ENCODE measurements around the gene GPSM3. TPM values are rescaled to one million over a fixed set of nuclear protein-coding genes. Genes with fewer than 3 reads are reported as not detected.
A peak's percentile ranks its signal among the peaks of the same experiment; 100 is the strongest.

The GPSM3 gene
- total RNA-seq, 1 donor from 2014 or later: 20.8 TPM

DNA sequence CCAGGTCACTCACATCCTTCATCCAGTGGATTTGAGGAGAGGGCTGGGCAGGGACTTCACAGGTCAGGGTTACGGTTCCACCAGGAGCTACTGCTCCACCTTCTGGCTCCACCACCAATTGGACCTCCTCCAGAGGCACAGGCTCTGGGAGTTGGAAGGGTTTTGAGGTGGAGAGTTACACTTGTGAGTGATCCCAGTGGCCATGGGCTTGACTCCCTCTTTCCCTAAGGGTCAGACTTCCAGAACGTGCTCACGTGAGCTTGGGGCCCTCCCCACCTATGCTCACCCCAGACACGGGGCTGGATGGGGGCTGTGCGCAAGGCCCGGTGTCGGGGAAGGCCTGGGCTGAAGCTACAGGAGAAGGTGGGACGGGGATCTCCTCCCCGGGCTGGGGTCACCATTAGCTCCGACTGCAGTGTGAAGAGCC lies 9.9 kb downstream of the GPSM3 start:
- H3K36me3 ChIP-seq (ENCODE audit: control insufficient read depth, insufficient read depth, low read length): no peaks in the 10 kb centered on the region

DNA sequence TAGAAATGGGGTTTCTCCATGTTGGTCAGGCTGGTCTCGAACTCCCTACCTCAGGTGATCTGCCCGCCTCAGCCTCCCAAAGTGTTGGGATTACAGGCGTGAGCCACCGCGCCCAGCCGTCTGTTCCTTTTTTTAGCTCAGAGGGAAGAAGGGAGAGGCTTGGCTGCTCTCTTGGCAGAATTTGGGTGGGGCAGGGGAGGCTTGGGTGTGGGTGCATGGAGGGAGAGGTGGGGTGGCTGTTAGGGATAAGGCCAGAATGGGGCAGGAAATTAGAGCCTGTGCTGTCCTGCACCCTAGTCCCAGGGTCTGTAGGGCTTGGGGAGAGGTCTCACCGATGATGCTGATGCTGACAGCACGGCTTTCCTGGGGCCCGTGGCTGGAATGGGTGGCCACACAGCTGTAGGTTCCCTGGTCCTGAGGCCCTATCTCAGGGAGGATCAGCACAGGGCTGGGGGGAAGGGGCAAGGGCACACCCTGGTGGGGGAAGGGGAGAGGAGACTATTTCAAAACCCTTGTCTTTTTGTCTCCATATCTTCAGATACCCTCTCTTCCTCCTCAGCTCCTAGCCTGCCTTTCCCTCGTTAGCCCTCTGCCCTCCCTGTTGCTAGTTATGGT lies 10.4 kb downstream of the GPSM3 start:
- Histone ChIP-seq H3K4me3 (ENCODE audit: low read depth, low read length) (no peak overlapping the region), H3K27me3 (ENCODE audit: control insufficient read depth, insufficient read depth, low read length) (no peaks in the 10 kb centered on the region), H3K36me3 (ENCODE audit: control insufficient read depth, insufficient read depth, low read length) (no peaks in the 10 kb centered on the region)
- TF ChIP-seq CTCF (IDR thresholded peaks at IDR 0.05; ENCODE audit: insufficient read depth, low read length, poor library complexity, severe bottlenecking): no peak
- no peak for DNase-seq (ENCODE audit: low read depth)

More for the DNA sequence above, 9.9 kb downstream of the GPSM3 start:
- DNase-seq (ENCODE audit: low read depth): no peak
- no peak for TF ChIP-seq CTCF (IDR thresholded peaks at IDR 0.05; ENCODE audit: insufficient read depth, low read length, poor library complexity, severe bottlenecking)
- H3K4me3 ChIP-seq (ENCODE audit: low read depth, low read length): no peak overlapping the region
- no peaks in the 10 kb centered on the region for H3K27me3 ChIP-seq (ENCODE audit: control insufficient read depth, insufficient read depth, low read length)

- no peak overlapping the region for H3K4me3 ChIP-seq (ENCODE audit: low read depth, low read length)
- no peaks in the 10 kb centered on the region for H3K27me3 ChIP-seq (ENCODE audit: control insufficient read depth, insufficient read depth, low read length)
- no peak for DNase-seq (ENCODE audit: low read depth)
- no peak for TF ChIP-seq CTCF (IDR thresholded peaks at IDR 0.05; ENCODE audit: insufficient read depth, low read length, poor library complexity, severe bottlenecking)
- no peaks in the 10 kb centered on the region for H3K36me3 ChIP-seq (ENCODE audit: control insufficient read depth, insufficient read depth, low read length)
Measured at GRCh38 chr6:32181148-32181702, 11.2 kb downstream of the GPSM3 start.

GRCh38 chr6:32179766-32180405 lies 12.6 kb downstream of the GPSM3 start:
- H3K27me3 ChIP-seq (ENCODE audit: control insufficient read depth, insufficient read depth, low read length): no peaks in the 10 kb centered on the region
- no peaks in the 10 kb centered on the region for H3K36me3 ChIP-seq (ENCODE audit: control insufficient read depth, insufficient read depth, low read length)
- no peak overlapping the region for H3K4me3 ChIP-seq (ENCODE audit: low read depth, low read length)
- no peak for TF ChIP-seq CTCF (IDR thresholded peaks at IDR 0.05; ENCODE audit: insufficient read depth, low read length, poor library complexity, severe bottlenecking)
- DNase-seq (ENCODE audit: low read depth): no peak

DNA sequence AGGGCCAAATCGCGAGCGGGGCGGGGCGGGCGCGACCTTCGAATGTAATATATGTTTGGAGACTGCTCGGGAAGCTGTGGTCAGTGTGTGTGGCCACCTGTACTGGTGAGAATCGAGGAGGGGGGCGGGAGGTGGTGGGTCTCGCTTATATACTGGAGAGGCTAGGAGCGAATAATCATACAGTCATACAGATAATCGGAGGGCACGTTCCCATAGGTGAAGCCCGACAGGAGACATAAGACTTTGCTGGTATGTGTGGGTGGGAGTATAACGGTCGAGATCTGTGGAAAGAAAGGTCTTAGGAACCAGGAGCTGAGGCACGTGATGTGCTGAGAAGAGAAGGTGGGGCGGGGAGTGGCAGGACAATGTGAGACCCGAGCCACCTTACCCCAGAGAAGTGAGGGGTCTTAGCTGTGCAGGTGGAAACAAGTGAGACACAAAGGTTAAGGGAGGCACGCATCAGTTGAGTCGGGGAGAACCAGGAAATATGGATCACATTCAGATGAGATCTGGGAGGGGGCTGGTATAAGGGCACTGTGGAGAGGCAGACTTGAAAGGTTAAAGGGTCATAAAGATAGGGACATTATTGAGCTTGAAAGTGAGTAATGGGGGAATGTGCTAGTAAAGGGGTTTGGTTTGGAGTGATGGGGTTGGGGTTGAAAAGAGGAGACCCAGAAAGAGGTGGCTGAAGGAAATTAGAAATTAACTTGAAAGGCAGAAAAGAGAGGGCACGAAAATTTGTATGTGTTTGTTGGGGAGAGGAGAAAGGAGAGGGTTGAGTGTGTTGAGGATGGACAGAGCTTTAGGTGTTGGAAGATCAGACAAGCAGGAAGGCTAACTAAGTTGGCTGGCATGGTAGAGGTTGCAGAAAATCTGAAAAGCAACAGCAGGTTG lies 13.6 kb downstream of the GPSM3 start:
- Histone ChIP-seq H3K36me3 (ENCODE audit: control insufficient read depth, insufficient read depth, low read length) (no peaks in the 10 kb centered on the region), H3K27me3 (ENCODE audit: control insufficient read depth, insufficient read depth, low read length) (no peaks in the 10 kb centered on the region), H3K4me3 (ENCODE audit: low read depth, low read length) (peak overlapping the region; percentile 99)
- no peak for DNase-seq (ENCODE audit: low read depth)
- no peak for TF ChIP-seq CTCF (IDR thresholded peaks at IDR 0.05; ENCODE audit: insufficient read depth, low read length, poor library complexity, severe bottlenecking)

Measured in kidney epithelial cell (primary cell).